Measurements from ENCODE around the gene GANC. TPM values are rescaled to one million over a fixed set of nuclear protein-coding genes. Genes with fewer than 3 reads are reported as not detected.

Gene GANC
- polyA plus RNA-seq, 1 donor, result 37.1 TPM

Other genes with a start within 250 kb of the GANC start
- 0.07 TPM for gene PLA2G4D, start 178.6 kb upstream of the GANC start, polyA plus RNA-seq (ENCODE audit: insufficient read length)
- 25.0 TPM for gene PLA2G4F, start 116.6 kb upstream of the GANC start, polyA plus RNA-seq (ENCODE audit: insufficient read length)
- 98.5 TPM for gene VPS39, start 64.9 kb upstream of the GANC start, polyA plus RNA-seq (ENCODE audit: insufficient read length)
- gene TMEM87A, start 232 bp downstream of the GANC start, polyA plus RNA-seq (ENCODE audit: insufficient read length), result 68.5 TPM
- 37.5 TPM for gene CAPN3, start 86.3 kb downstream of the GANC start, polyA plus RNA-seq (ENCODE audit: insufficient read length)
- 56.5 TPM for gene ZNF106, start 217.9 kb downstream of the GANC start, polyA plus RNA-seq (ENCODE audit: insufficient read length)
- gene SNAP23, start 222.4 kb downstream of the GANC start, polyA plus RNA-seq (ENCODE audit: insufficient read length), result 126 TPM

Measured in left kidney (tissue), 1 donor.